GM11168 (cell line): ENCODE data around the gene BACH2.
"Not testable (repeated sequence)": the region's sequence is repeated elsewhere in the genome, so short reads cannot be mapped to it uniquely, and the experiment has no call there.

Experiments used
- in situ Hi-C: fragments of 300-500 bp; cut with MboI; formaldehyde crosslinking; loops from one replicate; pipeline ENCODE4 v1.12.0; 2022; ENCODE audit warnings: low sequenced_read_pairs; ENCODE audit not compliant: unreplicated experiment

Gene BACH2

GRCh38 chr6:90082847-90083246 is 213.8 kb downstream of the BACH2 start:
- in situ Hi-C loops: loop anchor here (5.0 kb wide), 1 partner anchor 34 kb away; no protein-coding TSS in a partner anchor

- in situ Hi-C loops: loop anchor here (5.0 kb wide), 1 partner anchor 36 kb away; no protein-coding TSS in a partner anchor
Measured at GRCh38 chr6:90080876-90081481, 215.7 kb downstream of the BACH2 start.

- in situ Hi-C loops: loop anchor here (5.0 kb wide), 1 partner anchor 37 kb away; no protein-coding TSS in a partner anchor
Measured at GRCh38 chr6:90079560-90080490, 216.8 kb downstream of the BACH2 start.

- in situ Hi-C loops: no loop called here
Measured at GRCh38 chr6:90078513-90079289, 217.9 kb downstream of the BACH2 start.

- in situ Hi-C loops: no loop called here
Measured at GRCh38 chr6:90076511-90077415, 219.9 kb downstream of the BACH2 start.

- in situ Hi-C loops: no loop called here
Measured at GRCh38 chr6:90074161-90074850, 222.3 kb downstream of the BACH2 start.

- in situ Hi-C loops: no loop called here
Measured at GRCh38 chr6:90072935-90073464, 223.6 kb downstream of the BACH2 start.

- in situ Hi-C loops: no loop called here
Measured at GRCh38 chr6:90072501-90072900, 224.1 kb downstream of the BACH2 start.

GRCh38 chr6:90068703-90069523 is 227.7 kb downstream of the BACH2 start:
- in situ Hi-C loops: no loop called here

GRCh38 chr6:90068264-90068663 is 228.4 kb downstream of the BACH2 start:
- in situ Hi-C loops: no loop called here

GRCh38 chr6:90066697-90067096 is 229.9 kb downstream of the BACH2 start:
- in situ Hi-C loops: no loop called here

GRCh38 chr6:90065173-90065572 is 231.5 kb downstream of the BACH2 start:
- in situ Hi-C loops: no loop called here

GRCh38 chr6:90062667-90063066 is 234.0 kb downstream of the BACH2 start:
- in situ Hi-C loops: no loop called here

GRCh38 chr6:90062051-90062450 is 234.6 kb downstream of the BACH2 start:
- in situ Hi-C loops: no loop called here

- in situ Hi-C loops: not testable (repeated sequence)
Measured at GRCh38 chr6:90059178-90059577, 237.5 kb downstream of the BACH2 start.

GRCh38 chr6:90055924-90056323 is 240.7 kb downstream of the BACH2 start:
- in situ Hi-C loops: not testable (repeated sequence)

GRCh38 chr6:90054193-90054592 is 242.4 kb downstream of the BACH2 start:
- in situ Hi-C loops: not testable (repeated sequence)

- in situ Hi-C loops: no loop called here
Measured at GRCh38 chr6:90053614-90054013, 243.0 kb downstream of the BACH2 start.
